Measurements from ENCODE around the gene USP43. TPM values are rescaled to one million over a fixed set of nuclear protein-coding genes. Genes with fewer than 3 reads are reported as not detected.

The USP43 gene
- total and polyA plus RNA-seq, 12 donors: 0.11 to 1.2 (median 0.54) TPM; not detected in 2

DNA sequence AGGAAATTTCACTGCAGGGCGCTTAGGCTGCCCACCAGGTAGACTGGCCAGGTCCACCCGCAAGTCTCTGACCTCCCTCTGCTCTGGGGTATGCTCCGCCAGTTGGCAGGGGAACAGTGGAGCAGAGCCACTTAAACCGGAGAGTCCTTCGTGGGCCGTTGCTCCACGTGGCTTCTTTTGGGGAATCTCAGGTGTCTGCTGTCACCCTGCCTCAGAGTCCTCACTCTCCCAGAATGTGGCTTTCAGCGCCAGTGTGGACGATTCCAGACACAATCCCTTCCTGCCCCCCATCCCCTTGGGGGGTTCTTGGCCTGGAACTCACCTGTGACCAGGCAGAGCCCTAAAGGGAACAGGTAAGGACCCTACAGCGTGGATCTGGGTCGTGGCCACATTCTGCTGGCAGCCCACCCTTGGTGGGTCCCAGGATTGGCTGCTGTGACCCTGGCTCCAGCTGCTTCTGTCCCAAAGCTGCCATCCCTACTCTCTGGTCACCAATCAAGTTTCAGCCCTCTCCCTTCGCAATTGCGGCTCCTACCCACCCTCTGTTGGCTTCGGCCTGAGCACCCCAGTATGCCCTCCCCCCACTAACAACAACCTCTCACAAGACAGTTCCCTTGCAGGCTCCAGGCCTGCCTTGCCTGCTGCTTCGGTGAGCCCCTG lies 123.8 kb downstream of the USP43 start:
- 77 to 92% (median 83%) methylated on average over 5 to 15 of the region's 15 CpGs for WGBS, 4 donors
- Histone ChIP-seq H3K9me3 (replicated peaks in 1 of 3) (no peaks in the 10 kb centered on the region), H3K4me3 (no peak overlapping the region), H3K27ac (no peak overlapping the region), H3K4me1 (replicated peaks in 1 of 2) (no peaks in the 10 kb centered on the region), H3K27me3 (peaks cover 10% of the 10 kb centered on the region), H3K36me3 (replicated peaks in 1 of 2) (no peaks in the 10 kb centered on the region)
- TF ChIP-seq CTCF (IDR thresholded peaks at IDR 0.05) (no peak), POLR2A (IDR thresholded peaks at IDR 0.05) (no peak)
- DNase-seq: peak in 1 of 7 donors; percentile 1
- intact Hi-C loops (cut with DNase I): no loop called here

DNA sequence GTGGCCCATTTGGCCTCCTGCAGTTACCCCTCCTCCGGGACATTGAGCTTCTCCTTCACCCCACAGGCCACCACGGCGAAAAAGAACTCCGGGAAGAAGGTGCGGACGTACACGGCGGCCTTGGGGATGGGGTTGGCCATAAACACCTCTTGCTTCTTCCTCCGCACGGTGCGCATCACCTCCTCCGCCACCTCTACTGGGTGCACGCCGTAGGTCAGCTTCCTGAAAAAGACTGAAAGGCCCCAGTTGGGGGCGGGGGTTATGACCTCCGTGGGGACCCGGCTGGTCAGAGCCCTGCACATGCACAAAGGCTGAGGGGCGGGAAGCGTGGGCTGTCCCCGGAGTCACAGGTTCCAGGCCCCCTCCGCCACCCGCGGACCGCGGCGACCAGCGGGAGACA lies 126.1 kb downstream of the USP43 start:
- Histone ChIP-seq H3K9me3 (replicated peaks in 1 of 3) (no peaks in the 10 kb centered on the region), H3K27me3 (peaks cover 10% of the 10 kb centered on the region), H3K27ac (no peak overlapping the region), H3K4me3 (no peak overlapping the region), H3K36me3 (replicated peaks in 1 of 2) (no peaks in the 10 kb centered on the region), H3K4me1 (replicated peaks in 1 of 2) (no peaks in the 10 kb centered on the region)
- 90 to 93% (median 90%) methylated on average over 7 to 27 of the region's 27 CpGs for WGBS, 4 donors
- intact Hi-C loops (cut with DNase I): no loop called here
- no peak for DNase-seq
- TF ChIP-seq CTCF (IDR thresholded peaks at IDR 0.05): no peak
- TF ChIP-seq POLR2A (IDR thresholded peaks at IDR 0.05): no peak

GRCh38 chr17:9772658-9773057 lies 127.3 kb downstream of the USP43 start:
- intact Hi-C loops (cut with DNase I): no loop called here
- Histone ChIP-seq H3K27ac (no peak overlapping the region), H3K36me3 (replicated peaks in 1 of 2) (no peaks in the 10 kb centered on the region), H3K27me3 (peaks cover 8% of the 10 kb centered on the region), H3K9me3 (replicated peaks in 1 of 3) (no peaks in the 10 kb centered on the region), H3K4me3 (no peak overlapping the region), H3K4me1 (replicated peaks in 1 of 2) (no peaks in the 10 kb centered on the region)
- DNase-seq: no peak
- 57 to 74% (median 62%) methylated on average over 17 to 19 of the region's 19 CpGs for WGBS, 4 donors
- no peak for TF ChIP-seq POLR2A (IDR thresholded peaks at IDR 0.05)
- TF ChIP-seq CTCF (IDR thresholded peaks at IDR 0.05): no peak

DNA sequence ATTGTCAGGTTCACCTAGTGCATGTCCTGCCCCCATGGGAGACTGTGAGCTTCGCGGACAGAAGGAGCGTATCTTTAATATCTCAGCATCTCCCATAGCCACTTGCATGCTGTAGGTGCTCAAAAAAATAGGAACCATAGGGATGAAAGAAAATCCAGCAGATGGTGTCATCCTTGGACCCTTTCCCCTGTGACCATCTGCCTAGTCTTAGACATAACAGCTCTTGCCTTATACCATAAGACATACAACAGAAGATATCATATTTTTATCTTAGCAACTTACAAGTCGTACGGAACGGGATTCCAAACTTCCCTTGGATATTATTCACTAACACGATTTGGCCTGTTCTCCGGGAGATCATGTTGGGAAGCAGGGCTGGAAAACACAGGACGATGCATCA lies 131.6 kb downstream of the USP43 start:
- Histone ChIP-seq H3K27me3 (peaks cover 4% of the 10 kb centered on the region), H3K4me3 (no peak overlapping the region), H3K4me1 (replicated peaks in 1 of 2) (no peaks in the 10 kb centered on the region), H3K9me3 (replicated peaks in 1 of 3) (no peaks in the 10 kb centered on the region), H3K27ac (no peak overlapping the region), H3K36me3 (replicated peaks in 1 of 2) (no peaks in the 10 kb centered on the region)
- intact Hi-C loops (cut with DNase I): no loop called here
- DNase-seq: no peak
- no peak for TF ChIP-seq CTCF (IDR thresholded peaks at IDR 0.05)
- TF ChIP-seq POLR2A (IDR thresholded peaks at IDR 0.05): no peak
- WGBS, 4 donors: 81 to 89% (median 86%) methylated on average over 9 of the region's 9 CpGs

Other genes with a start within 250 kb of the USP43 start
- gene STX8, start 69.7 kb upstream of the USP43 start, total RNA-seq: 10 to 100 TPM; 21.9 to 82.1 (median 72.6) TPM
- gene STX8, start 69.7 kb upstream of the USP43 start, polyA plus RNA-seq: 10 to 100 TPM; 60.1 to 94.1 (median 71.9) TPM
- gene CFAP52, start 68.9 kb upstream of the USP43 start, total RNA-seq: under 1 TPM in 6 of 9 donors, not detected in 3; 0.42 to 0.90 (median 0.66) TPM
- gene CFAP52, start 68.9 kb upstream of the USP43 start, polyA plus RNA-seq: under 1 TPM; 0.10 to 0.99 (median 0.48) TPM
- gene DHRS7C, start 146.1 kb downstream of the USP43 start, total RNA-seq: not detected
- gene DHRS7C, start 146.1 kb downstream of the USP43 start, polyA plus RNA-seq: not detected
- gene GSG1L2, start 176.6 kb downstream of the USP43 start, total RNA-seq: not detected
- gene GSG1L2, start 176.6 kb downstream of the USP43 start, polyA plus RNA-seq: not detected
- gene GLP2R, start 180.4 kb downstream of the USP43 start, total RNA-seq: 1 to 10 TPM in 1 of 9 donors, under 1 TPM in 7, not detected in 1; 0.07 to 1.2 (median 0.38) TPM
- under 1 TPM; 0.24 to 0.40 (median 0.24) TPM for gene GLP2R, start 180.4 kb downstream of the USP43 start, polyA plus RNA-seq

Data from adrenal gland (tissue), 12 donors.